Measurements from ENCODE around the gene FAAP100.

Gene FAAP100

GRCh38 chr17:81537343-81537855 is 14.8 kb downstream of the FAAP100 start:
- no peak overlapping the region for H3K4me3 ChIP-seq (ENCODE audit: insufficient read length, low read depth)
- peaks cover 50% of the 10 kb centered on the region for H3K36me3 ChIP-seq (ENCODE audit: insufficient read depth, insufficient read length, low read length)
- H3K9ac ChIP-seq (ENCODE audit: insufficient read length, low read depth) = no peak overlapping the region
- H3K9me3 ChIP-seq (ENCODE audit: insufficient read depth, low read length) = no peaks in the 10 kb centered on the region
- H3K4me1 ChIP-seq (ENCODE audit: insufficient read depth, insufficient read length) = peaks cover 6% of the 10 kb centered on the region
- H3K27me3 ChIP-seq (ENCODE audit: insufficient read depth, insufficient read length) = peaks cover 7% of the 10 kb centered on the region
- TF ChIP-seq YY1 (IDR thresholded peaks at IDR 0.05; ENCODE audit: insufficient read depth, insufficient read length) (no peak), SUZ12 (IDR thresholded peaks at IDR 0.05; ENCODE audit: extremely low read depth, insufficient read depth, insufficient read length) (no peak), ZNF274 (IDR thresholded peaks at IDR 0.05; ENCODE audit: low read depth, low read length) (no peak)
- no peak for DNase-seq (ENCODE audit: low read depth, low spot score)

GRCh38 chr17:81536299-81537290 is 15.6 kb downstream of the FAAP100 start:
- Histone ChIP-seq H3K36me3 (ENCODE audit: insufficient read depth, insufficient read length, low read length) (peaks cover 45% of the 10 kb centered on the region), H3K4me3 (ENCODE audit: insufficient read length, low read depth) (no peak overlapping the region), H3K4me1 (ENCODE audit: insufficient read depth, insufficient read length) (peaks cover 6% of the 10 kb centered on the region), H3K27me3 (ENCODE audit: insufficient read depth, insufficient read length) (peaks cover 7% of the 10 kb centered on the region), H3K9me3 (ENCODE audit: insufficient read depth, low read length) (no peaks in the 10 kb centered on the region), H3K9ac (ENCODE audit: insufficient read length, low read depth) (no peak overlapping the region)
- no peak for TF ChIP-seq ZNF274 (IDR thresholded peaks at IDR 0.05; ENCODE audit: low read depth, low read length)
- TF ChIP-seq YY1 (IDR thresholded peaks at IDR 0.05; ENCODE audit: insufficient read depth, insufficient read length) = no peak
- no peak for TF ChIP-seq SUZ12 (IDR thresholded peaks at IDR 0.05; ENCODE audit: extremely low read depth, insufficient read depth, insufficient read length)
- DNase-seq (ENCODE audit: low read depth, low spot score) = no peak

GRCh38 chr17:81535480-81536298 is 16.5 kb downstream of the FAAP100 start:
- no peak for DNase-seq (ENCODE audit: low read depth, low spot score)
- H3K4me3 ChIP-seq (ENCODE audit: insufficient read length, low read depth) = no peak overlapping the region
- no peak overlapping the region for H3K9ac ChIP-seq (ENCODE audit: insufficient read length, low read depth)
- peaks cover 6% of the 10 kb centered on the region for H3K4me1 ChIP-seq (ENCODE audit: insufficient read depth, insufficient read length)
- no peaks in the 10 kb centered on the region for H3K9me3 ChIP-seq (ENCODE audit: insufficient read depth, low read length)
- TF ChIP-seq ZNF274 (IDR thresholded peaks at IDR 0.05; ENCODE audit: low read depth, low read length) (no peak), SUZ12 (IDR thresholded peaks at IDR 0.05; ENCODE audit: extremely low read depth, insufficient read depth, insufficient read length) (no peak), YY1 (IDR thresholded peaks at IDR 0.05; ENCODE audit: insufficient read depth, insufficient read length) (no peak)
- H3K36me3 ChIP-seq (ENCODE audit: insufficient read depth, insufficient read length, low read length) = peaks cover 36% of the 10 kb centered on the region
- peaks cover 7% of the 10 kb centered on the region for H3K27me3 ChIP-seq (ENCODE audit: insufficient read depth, insufficient read length)

GRCh38 chr17:81535007-81535328 is 17.2 kb downstream of the FAAP100 start:
- no peak overlapping the region for H3K4me3 ChIP-seq (ENCODE audit: insufficient read length, low read depth)
- DNase-seq (ENCODE audit: low read depth, low spot score) = no peak
- peaks cover 29% of the 10 kb centered on the region for H3K36me3 ChIP-seq (ENCODE audit: insufficient read depth, insufficient read length, low read length)
- no peaks in the 10 kb centered on the region for H3K9me3 ChIP-seq (ENCODE audit: insufficient read depth, low read length)
- no peak overlapping the region for H3K9ac ChIP-seq (ENCODE audit: insufficient read length, low read depth)
- peaks cover 6% of the 10 kb centered on the region for H3K4me1 ChIP-seq (ENCODE audit: insufficient read depth, insufficient read length)
- peaks cover 10% of the 10 kb centered on the region for H3K27me3 ChIP-seq (ENCODE audit: insufficient read depth, insufficient read length)
- TF ChIP-seq SUZ12 (IDR thresholded peaks at IDR 0.05; ENCODE audit: extremely low read depth, insufficient read depth, insufficient read length) (no peak), YY1 (IDR thresholded peaks at IDR 0.05; ENCODE audit: insufficient read depth, insufficient read length) (no peak), ZNF274 (IDR thresholded peaks at IDR 0.05; ENCODE audit: low read depth, low read length) (no peak)

- DNase-seq (ENCODE audit: low read depth, low spot score) = no peak
- H3K9ac ChIP-seq (ENCODE audit: insufficient read length, low read depth) = no peak overlapping the region
- TF ChIP-seq SUZ12 (IDR thresholded peaks at IDR 0.05; ENCODE audit: extremely low read depth, insufficient read depth, insufficient read length) (no peak), ZNF274 (IDR thresholded peaks at IDR 0.05; ENCODE audit: low read depth, low read length) (no peak), YY1 (IDR thresholded peaks at IDR 0.05; ENCODE audit: insufficient read depth, insufficient read length) (no peak)
- peaks cover 6% of the 10 kb centered on the region for H3K4me1 ChIP-seq (ENCODE audit: insufficient read depth, insufficient read length)
- peaks cover 23% of the 10 kb centered on the region for H3K36me3 ChIP-seq (ENCODE audit: insufficient read depth, insufficient read length, low read length)
- no peak overlapping the region for H3K4me3 ChIP-seq (ENCODE audit: insufficient read length, low read depth)
- H3K27me3 ChIP-seq (ENCODE audit: insufficient read depth, insufficient read length) = peaks cover 13% of the 10 kb centered on the region
- no peaks in the 10 kb centered on the region for H3K9me3 ChIP-seq (ENCODE audit: insufficient read depth, low read length)
Observed at GRCh38 chr17:81534157-81535006, 17.8 kb downstream of the FAAP100 start.

- TF ChIP-seq ZNF274 (IDR thresholded peaks at IDR 0.05; ENCODE audit: low read depth, low read length) (no peak), SUZ12 (IDR thresholded peaks at IDR 0.05; ENCODE audit: extremely low read depth, insufficient read depth, insufficient read length) (no peak), YY1 (IDR thresholded peaks at IDR 0.05; ENCODE audit: insufficient read depth, insufficient read length) (no peak)
- Histone ChIP-seq H3K27me3 (ENCODE audit: insufficient read depth, insufficient read length) (peaks cover 21% of the 10 kb centered on the region), H3K9ac (ENCODE audit: insufficient read length, low read depth) (no peak overlapping the region), H3K36me3 (ENCODE audit: insufficient read depth, insufficient read length, low read length) (peaks cover 15% of the 10 kb centered on the region), H3K9me3 (ENCODE audit: insufficient read depth, low read length) (no peaks in the 10 kb centered on the region), H3K4me1 (ENCODE audit: insufficient read depth, insufficient read length) (peaks cover 8% of the 10 kb centered on the region), H3K4me3 (ENCODE audit: insufficient read length, low read depth) (no peak overlapping the region)
- no peak for DNase-seq (ENCODE audit: low read depth, low spot score)
Observed at GRCh38 chr17:81533339-81534141, 18.6 kb downstream of the FAAP100 start.
